Endothelial cell of umbilical vein (primary cell): ENCODE results near the gene APOL4. TPM values are rescaled to one million over a fixed set of nuclear protein-coding genes. Genes with fewer than 3 reads are reported as not detected.

Source experiments
- BruUV-seq: library from RNA; stranded (reverse); fragments of 400-500 nt; replicated peaks from 2 replicates; lab custom pipeline; 2021; lab: Mats Ljungman, UMichigan
- CTCF ChIA-PET: fragments of 300-600, 350-600 bp; sonication (Branson Sonifier 250); formaldehyde crosslinking; loops from one replicate; lab custom pipeline; 2021; ENCODE audit warnings: antibody characterized with exemption, inconsistent platforms; lab: Charles Lee
- POLR2A ChIA-PET: fragments of 300-600, 350-600 bp; sonication (Branson Sonifier 250); formaldehyde crosslinking; loops from one replicate; lab custom pipeline; 2021; ENCODE audit warnings: antibody characterized with exemption, inconsistent platforms; lab: Charles Lee
- DNase-seq: peaks from one replicate; pipeline ENCODE4 v3.0.0-alpha.2; 2011; ENCODE audit warnings: low read depth, low spot score
- FAIRE-seq: peaks from 2 replicates; lab custom pipeline; 2011; peaks lifted over from hg19 to GRCh38; lab: Jason Lieb, UNC
- H2AFZ ChIP-seq: 2 replicates; pipeline ENCODE4 v1.6.0; 2012; ENCODE audit warnings: low read depth, low read length, control low read depth, inconsistent platforms
- H3K27ac ChIP-seq: 2 replicates; pipeline ENCODE4 v1.5.1; 2011; ENCODE audit warnings: low read depth, mild to moderate bottlenecking, control low read depth, low read length, moderate library complexity; ENCODE audit not compliant: insufficient read depth
- H3K27me3 ChIP-seq, 2 experiments: 2 replicates each; pipeline versions ENCODE4 v1.6.0 to v1.6.1; 2011; ENCODE audit warnings: low read length in 2 of 2, mixed read lengths in 1 of 2; ENCODE audit not compliant: control insufficient read depth in 2 of 2, insufficient read depth in 2 of 2
- H3K36me3 ChIP-seq, 2 experiments: 2 replicates in 1 of 2; 3 replicates in 1 of 2; pipeline ENCODE4 v1.5.1; 2011; ENCODE audit warnings: low read length in 2 of 2, mild to moderate bottlenecking in 1 of 2, moderate library complexity in 1 of 2; ENCODE audit not compliant: control insufficient read depth in 2 of 2, insufficient read depth in 2 of 2; ENCODE audit errors: extremely low read depth in 1 of 2
- H3K4me1 ChIP-seq: 3 replicates; pipeline ENCODE4 v1.5.1; 2011; ENCODE audit warnings: mild to moderate bottlenecking, low read length; ENCODE audit not compliant: control insufficient read depth, insufficient read depth; ENCODE audit errors: extremely low read depth
- H3K4me2 ChIP-seq: 2 replicates; pipeline ENCODE4 v1.6.1; 2011; ENCODE audit warnings: low read length, control low read depth, mixed read lengths; ENCODE audit not compliant: insufficient read depth
- H3K4me3 ChIP-seq, 3 experiments: fragments of 200-600 bp in 1 of 3; sonication (generic), shearing (Covaris generic) in 1 of 3; replicated peaks in 1 of 3; 2 replicates each; pipeline ENCODE4 v1.5.1; 2011 to 2016; ENCODE audit warnings: control low read depth in 3 of 3, low read length in 3 of 3, mild to moderate bottlenecking in 2 of 3, inconsistent platforms in 1 of 3, low read depth in 1 of 3, moderate library complexity in 1 of 3; ENCODE audit not compliant: insufficient read depth in 1 of 3
- H3K79me2 ChIP-seq: 2 replicates; pipeline ENCODE4 v1.6.0; 2012; ENCODE audit warnings: low read length, inconsistent platforms; ENCODE audit not compliant: control insufficient read depth, insufficient read depth
- H3K9ac ChIP-seq: replicated peaks from 2 replicates; pipeline ENCODE3; 2011; ENCODE audit warnings: low read length, control low read depth; ENCODE audit not compliant: insufficient read depth; ENCODE audit errors: extremely low read depth
- H3K9me1 ChIP-seq: replicated peaks from 3 replicates; pipeline ENCODE4 v1.6.0; 2011; ENCODE audit warnings: mild to moderate bottlenecking, low read length; ENCODE audit not compliant: control insufficient read depth, insufficient read depth; ENCODE audit errors: extremely low read depth
- H3K9me3 ChIP-seq: replicated peaks from 2 replicates; pipeline ENCODE4 v1.5.1; 2012; ENCODE audit warnings: low read length, inconsistent platforms; ENCODE audit not compliant: control insufficient read depth, insufficient read depth
- H4K20me1 ChIP-seq: replicated peaks from 2 replicates; pipeline ENCODE3; 2011; ENCODE audit warnings: mild to moderate bottlenecking, low read length; ENCODE audit not compliant: control insufficient read depth, insufficient read depth; ENCODE audit errors: extremely low read depth
- CTCF ChIP-seq, 2 donors: IDR thresholded peaks; 1 replicate in 1 of 2; 2 replicates in 1 of 2; pipeline ENCODE4 v1.5.1; 2011; ENCODE audit warnings: low read length in 2 of 2, mild to moderate bottlenecking in 2 of 2, moderate library complexity in 2 of 2, control low read depth in 1 of 2, inconsistent platforms in 1 of 2, low read depth in 1 of 2; ENCODE audit not compliant: insufficient read depth in 1 of 2; ENCODE audit errors: extremely low read depth in 1 of 2
- EZH2 ChIP-seq: IDR thresholded peaks from 2 replicates; pipeline ENCODE4 v1.6.1; 2012; ENCODE audit warnings: borderline replicate concordance, low read depth, mild to moderate bottlenecking, moderate library complexity, low read length, inconsistent platforms; ENCODE audit not compliant: severe bottlenecking
- FOS ChIP-seq: IDR thresholded peaks from 2 replicates; pipeline ENCODE4 v1.6.1; 2011; ENCODE audit warnings: mild to moderate bottlenecking, low read length, moderate library complexity, borderline replicate concordance; ENCODE audit not compliant: insufficient read depth
- GATA2 ChIP-seq: IDR thresholded peaks from 2 replicates; pipeline ENCODE4 v1.7.0; 2011; ENCODE audit warnings: low read depth, mild to moderate bottlenecking, moderate library complexity, mixed read lengths, low read length; ENCODE audit not compliant: insufficient read length, insufficient read depth
- JUN ChIP-seq: IDR thresholded peaks from 2 replicates; pipeline ENCODE4 v1.6.1; 2011; ENCODE audit warnings: borderline replicate concordance, low read depth; ENCODE audit not compliant: insufficient read length, insufficient read depth
- MAX ChIP-seq: IDR thresholded peaks from 2 replicates; pipeline ENCODE4 v1.6.1; 2011; ENCODE audit not compliant: insufficient read depth, insufficient read length
- MYC ChIP-seq: IDR thresholded peaks from one replicate; pipeline ENCODE4 v1.6.1; 2011; ENCODE audit warnings: mild to moderate bottlenecking, low read depth, low read length
- POLR2A ChIP-seq: IDR thresholded peaks from 2 replicates; pipeline ENCODE4 v1.6.1; 2012; ENCODE audit warnings: low read depth, mild to moderate bottlenecking, control low read depth, low read length
- POLR2AphosphoS5 ChIP-seq: IDR thresholded peaks from 2 replicates; pipeline ENCODE4 v1.6.1; 2012; ENCODE audit warnings: low read depth, mild to moderate bottlenecking, control low read depth, low read length, moderate library complexity; ENCODE audit not compliant: insufficient read depth
- dilution Hi-C: fragments of 300-500 bp; cut with MboI; formaldehyde crosslinking; loops from one replicate; pipeline ENCODE4 v1.15.0; 2019; ENCODE audit warnings: low sequenced_read_pairs; ENCODE audit not compliant: extremely low pct_ligation_motif_present
- intact Hi-C: fragments of 100-400 bp; cut with micrococcal nuclease; formaldehyde crosslinking; loops from one replicate; pipeline ENCODE4 v1.10.0; 2022
- polyA plus RNA-seq, 4 experiments: library from polyadenylated mRNA; depleted of rRNA in 3 of 4; stranded (reverse) in 3 of 4; unstranded in 1 of 4; fragments of >200 nt; gene quantifications; 2 replicates each; pipeline versions ENCODE4 v1.2.1 to v1.2.3, GENCODE V29; 2011 to 2012; ENCODE audit warnings: missing spikeins in 1 of 4
- total RNA-seq: library from RNA; stranded (reverse); gene quantifications from 2 replicates; pipeline ENCODE4 v1.2.3, GENCODE V29; 2021

The APOL4 gene
- total and polyA plus RNA-seq, 2 donors (not counting 3 experiments of a cell fraction or from before 2014, with no cell fraction given), result 0.33 to 0.97 TPM

GRCh38 chr22:36198536-36198935 is 3.1 kb downstream of the APOL4 start:
- Histone ChIP-seq H4K20me1 (no peaks in the 10 kb centered on the region), H3K4me3 (no peak overlapping the region), H3K36me3 (no peaks in the 10 kb centered on the region), H3K9me3 (no peaks in the 10 kb centered on the region), H3K79me2 (no peaks in the 10 kb centered on the region), H3K9me1 (no peaks in the 10 kb centered on the region), H3K27ac (no peak overlapping the region), H3K27me3 (no peaks in the 10 kb centered on the region), H3K9ac (no peak overlapping the region), H2AFZ (no peak overlapping the region), H3K4me1 (peaks cover 30% of the 10 kb centered on the region), H3K4me2 (no peak overlapping the region)
- FAIRE-seq (no peak), DNase-seq (no peak)
- no peak for TF ChIP-seq JUN
- TF ChIP-seq EZH2, result no peak
- no peak for TF ChIP-seq MYC
- no peak for TF ChIP-seq GATA2
- no peak for TF ChIP-seq CTCF (IDR thresholded peaks at IDR 0.05; ENCODE audit: extremely low read depth in 1 of 2, insufficient read depth in 1 of 2, low read depth in 1 of 2, low read length in 2 of 2)
- no peak for TF ChIP-seq POLR2AphosphoS5
- no peak for TF ChIP-seq POLR2A
- TF ChIP-seq FOS, result no peak
- TF ChIP-seq MAX, result no peak
- CTCF ChIA-PET, result interaction anchor here (2.3 to 4.5 kb wide), 2 partner anchors 40 to 288 kb away, joined by 18 to 48 read pairs; partner anchors contain the start of gene APOL2
- POLR2A ChIA-PET, result no interaction called here
- dilution Hi-C loops (no loop called here), intact Hi-C loops (loop anchor here (1.0 to 5.0 kb wide), 2 partner anchors 27 to 79 kb away; no protein-coding TSS in a partner anchor)
- no TSS peak for BruUV-seq
